ENCODE results near the gene NFASC.

DNA sequence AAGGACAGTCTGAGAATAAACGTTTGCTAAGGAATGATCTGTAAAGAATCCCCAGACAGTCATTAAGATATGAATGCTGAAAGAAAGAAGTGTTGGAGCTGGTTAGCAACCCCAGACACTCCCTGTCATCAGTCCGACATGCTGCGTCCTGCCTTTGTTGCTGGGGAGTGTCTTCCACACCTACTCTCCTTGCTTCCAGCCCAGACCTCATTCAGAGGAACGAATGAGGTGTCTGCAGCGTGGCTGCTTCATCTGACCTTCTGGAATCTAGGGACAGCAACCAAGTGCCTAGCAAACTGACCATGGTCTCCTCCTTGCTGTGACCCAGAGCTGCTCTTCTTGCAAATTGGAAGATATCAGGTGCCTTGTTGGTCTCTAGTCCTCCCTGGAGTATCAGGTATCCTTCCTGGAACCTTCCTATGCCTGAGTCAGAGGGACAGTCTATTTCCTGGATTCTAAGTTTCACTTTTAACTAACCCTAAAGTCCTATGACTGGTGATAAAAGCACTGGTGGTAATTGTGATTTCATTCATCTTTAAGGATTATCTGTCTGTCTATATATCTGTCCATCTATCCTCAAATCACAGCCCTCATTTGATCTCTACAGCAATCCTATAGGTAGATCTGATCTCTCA, 45.3 kb downstream of the NFASC start:
- TF ChIP-seq EZH2 (IDR thresholded peaks at IDR 0.05; ENCODE audit: insufficient read depth, poor library complexity, severe bottlenecking) (no peak), EZH2phosphoT487 (IDR thresholded peaks at IDR 0.05; ENCODE audit: insufficient read depth, low read depth) (no peak)

Data from GM23248 (cell line).